ENCODE measurements around the gene ANKLE2.
"Not testable (repeated sequence)": the region's sequence is repeated elsewhere in the genome, so short reads cannot be mapped to it uniquely, and the experiment has no call there.

The ANKLE2 gene

GRCh38 chr12:132761032-132761920 is at the start of gene ANKLE2:
Gene ANKLE2 (minus strand): TSS chr12:132761832. CDS start chr12:132761798, 34 bp downstream.
- peak within 1 kb of the TSS; percentile 91 for H3K9ac ChIP-seq (ENCODE audit: low read depth, low read length)
- H3K27ac ChIP-seq (ENCODE audit: low read depth, low read length) = peak within 1 kb of the TSS; percentile 96
- peaks cover 17% of the 10 kb centered on the region for H3K36me3 ChIP-seq (ENCODE audit: control insufficient read depth, insufficient read depth, low read length)
- peaks cover 4% of the 10 kb centered on the region; the same call in 1 of the 2 replicates for H3K4me1 ChIP-seq (ENCODE audit: control insufficient read depth, insufficient read depth, low read length)
- H3K9me3 ChIP-seq (ENCODE audit: control insufficient read depth, insufficient read depth, low read length) = no peaks in the 10 kb centered on the region
- H3K4me3 ChIP-seq (ENCODE audit: low read depth, low read length) = peak within 1 kb of the TSS; percentile 81
- no peaks in the 10 kb centered on the region for H3K27me3 ChIP-seq (ENCODE audit: control insufficient read depth, insufficient read depth, low read length)

GRCh38 chr12:132809391-132809790 is 47.8 kb upstream of the ANKLE2 start:
- H3K4me3 ChIP-seq (ENCODE audit: low read depth, low read length); H3K4me1 ChIP-seq (ENCODE audit: control insufficient read depth, insufficient read depth, low read length); H3K9me3 ChIP-seq (ENCODE audit: control insufficient read depth, insufficient read depth, low read length); H3K27ac ChIP-seq (ENCODE audit: low read depth, low read length); H3K9ac ChIP-seq (ENCODE audit: low read depth, low read length); H3K27me3 ChIP-seq (ENCODE audit: control insufficient read depth, insufficient read depth, low read length): not testable (repeated sequence)
- peaks cover 62% of the 10 kb centered on the region for H3K36me3 ChIP-seq (ENCODE audit: control insufficient read depth, insufficient read depth, low read length)

GRCh38 chr12:132807295-132808092 is 45.9 kb upstream of the ANKLE2 start:
- Histone ChIP-seq H3K27me3 (ENCODE audit: control insufficient read depth, insufficient read depth, low read length) (no peaks in the 10 kb centered on the region), H3K4me1 (ENCODE audit: control insufficient read depth, insufficient read depth, low read length) (no peaks in the 10 kb centered on the region), H3K27ac (ENCODE audit: low read depth, low read length) (no peak overlapping the region), H3K36me3 (ENCODE audit: control insufficient read depth, insufficient read depth, low read length) (peaks cover 63% of the 10 kb centered on the region), H3K4me3 (ENCODE audit: low read depth, low read length) (no peak overlapping the region), H3K9ac (ENCODE audit: low read depth, low read length) (no peak overlapping the region), H3K9me3 (ENCODE audit: control insufficient read depth, insufficient read depth, low read length) (no peaks in the 10 kb centered on the region)

- Histone ChIP-seq H3K36me3 (ENCODE audit: control insufficient read depth, insufficient read depth, low read length) (peaks cover 59% of the 10 kb centered on the region), H3K4me3 (ENCODE audit: low read depth, low read length) (no peak overlapping the region), H3K9me3 (ENCODE audit: control insufficient read depth, insufficient read depth, low read length) (no peaks in the 10 kb centered on the region), H3K4me1 (ENCODE audit: control insufficient read depth, insufficient read depth, low read length) (no peaks in the 10 kb centered on the region), H3K27me3 (ENCODE audit: control insufficient read depth, insufficient read depth, low read length) (no peaks in the 10 kb centered on the region), H3K9ac (ENCODE audit: low read depth, low read length) (no peak overlapping the region), H3K27ac (ENCODE audit: low read depth, low read length) (no peak overlapping the region)
Measured at GRCh38 chr12:132806857-132807256, 45.2 kb upstream of the ANKLE2 start.

- no peaks in the 10 kb centered on the region for H3K27me3 ChIP-seq (ENCODE audit: control insufficient read depth, insufficient read depth, low read length)
- no peak overlapping the region for H3K4me3 ChIP-seq (ENCODE audit: low read depth, low read length)
- no peaks in the 10 kb centered on the region for H3K9me3 ChIP-seq (ENCODE audit: control insufficient read depth, insufficient read depth, low read length)
- no peak overlapping the region for H3K9ac ChIP-seq (ENCODE audit: low read depth, low read length)
- peaks cover 78% of the 10 kb centered on the region for H3K36me3 ChIP-seq (ENCODE audit: control insufficient read depth, insufficient read depth, low read length)
- H3K27ac ChIP-seq (ENCODE audit: low read depth, low read length) = no peak overlapping the region
- no peaks in the 10 kb centered on the region for H3K4me1 ChIP-seq (ENCODE audit: control insufficient read depth, insufficient read depth, low read length)
Measured at GRCh38 chr12:132804426-132804861, 42.8 kb upstream of the ANKLE2 start.

GRCh38 chr12:132803888-132804287 is 42.3 kb upstream of the ANKLE2 start:
- Histone ChIP-seq H3K9ac (ENCODE audit: low read depth, low read length) (no peak overlapping the region), H3K36me3 (ENCODE audit: control insufficient read depth, insufficient read depth, low read length) (peaks cover 83% of the 10 kb centered on the region), H3K9me3 (ENCODE audit: control insufficient read depth, insufficient read depth, low read length) (no peaks in the 10 kb centered on the region), H3K4me3 (ENCODE audit: low read depth, low read length) (no peak overlapping the region), H3K4me1 (ENCODE audit: control insufficient read depth, insufficient read depth, low read length) (no peaks in the 10 kb centered on the region), H3K27me3 (ENCODE audit: control insufficient read depth, insufficient read depth, low read length) (no peaks in the 10 kb centered on the region), H3K27ac (ENCODE audit: low read depth, low read length) (no peak overlapping the region)

GRCh38 chr12:132803125-132803524 is 41.5 kb upstream of the ANKLE2 start:
- Histone ChIP-seq H3K36me3 (ENCODE audit: control insufficient read depth, insufficient read depth, low read length) (peaks cover 85% of the 10 kb centered on the region), H3K9ac (ENCODE audit: low read depth, low read length) (no peak overlapping the region), H3K4me3 (ENCODE audit: low read depth, low read length) (no peak overlapping the region), H3K27me3 (ENCODE audit: control insufficient read depth, insufficient read depth, low read length) (no peaks in the 10 kb centered on the region), H3K4me1 (ENCODE audit: control insufficient read depth, insufficient read depth, low read length) (no peaks in the 10 kb centered on the region), H3K27ac (ENCODE audit: low read depth, low read length) (no peak overlapping the region), H3K9me3 (ENCODE audit: control insufficient read depth, insufficient read depth, low read length) (no peaks in the 10 kb centered on the region)

GRCh38 chr12:132801741-132802140 is 40.1 kb upstream of the ANKLE2 start:
- Histone ChIP-seq H3K9ac (ENCODE audit: low read depth, low read length) (no peak overlapping the region), H3K4me1 (ENCODE audit: control insufficient read depth, insufficient read depth, low read length) (no peaks in the 10 kb centered on the region), H3K27ac (ENCODE audit: low read depth, low read length) (no peak overlapping the region), H3K27me3 (ENCODE audit: control insufficient read depth, insufficient read depth, low read length) (no peaks in the 10 kb centered on the region), H3K36me3 (ENCODE audit: control insufficient read depth, insufficient read depth, low read length) (peaks cover 87% of the 10 kb centered on the region), H3K9me3 (ENCODE audit: control insufficient read depth, insufficient read depth, low read length) (no peaks in the 10 kb centered on the region), H3K4me3 (ENCODE audit: low read depth, low read length) (no peak overlapping the region)

- peaks cover 92% of the 10 kb centered on the region for H3K36me3 ChIP-seq (ENCODE audit: control insufficient read depth, insufficient read depth, low read length)
Measured at GRCh38 chr12:132798836-132799235, 37.2 kb upstream of the ANKLE2 start.

GRCh38 chr12:132797820-132798570 is 36.4 kb upstream of the ANKLE2 start:
- Histone ChIP-seq H3K36me3 (ENCODE audit: control insufficient read depth, insufficient read depth, low read length) (peaks cover 86% of the 10 kb centered on the region), H3K27ac (ENCODE audit: low read depth, low read length) (no peak overlapping the region), H3K4me1 (ENCODE audit: control insufficient read depth, insufficient read depth, low read length) (no peaks in the 10 kb centered on the region), H3K9me3 (ENCODE audit: control insufficient read depth, insufficient read depth, low read length) (no peaks in the 10 kb centered on the region), H3K4me3 (ENCODE audit: low read depth, low read length) (no peak overlapping the region), H3K27me3 (ENCODE audit: control insufficient read depth, insufficient read depth, low read length) (no peaks in the 10 kb centered on the region), H3K9ac (ENCODE audit: low read depth, low read length) (no peak overlapping the region)

More at GRCh38 chr12:132798836-132799235, 37.2 kb upstream of the ANKLE2 start:
- Histone ChIP-seq H3K4me1 (ENCODE audit: control insufficient read depth, insufficient read depth, low read length) (no peaks in the 10 kb centered on the region), H3K4me3 (ENCODE audit: low read depth, low read length) (no peak overlapping the region), H3K27me3 (ENCODE audit: control insufficient read depth, insufficient read depth, low read length) (no peaks in the 10 kb centered on the region), H3K27ac (ENCODE audit: low read depth, low read length) (no peak overlapping the region), H3K9ac (ENCODE audit: low read depth, low read length) (no peak overlapping the region), H3K9me3 (ENCODE audit: control insufficient read depth, insufficient read depth, low read length) (no peaks in the 10 kb centered on the region)

All from HUES48 (cell line).